ENCODE data around the gene BHMT2.

BHMT2 gene

DNA sequence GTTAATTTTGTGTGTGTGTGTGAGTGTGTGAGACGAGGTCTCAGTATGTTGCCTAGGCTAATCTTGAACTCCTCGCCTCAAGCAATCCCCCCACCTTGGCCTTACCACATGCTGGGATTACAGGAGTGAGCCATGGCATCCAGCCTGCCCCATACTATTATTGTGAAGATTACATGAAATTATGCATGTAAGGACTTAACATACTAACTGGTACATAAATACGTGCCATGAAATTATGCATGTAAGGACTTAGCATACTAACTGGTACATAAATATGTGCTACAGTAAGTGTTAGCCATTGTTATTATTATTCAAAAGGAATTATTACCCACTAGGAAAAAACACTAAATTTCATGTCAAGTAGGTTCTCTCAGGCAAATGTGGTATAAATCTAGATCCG lies 16.2 kb upstream of the BHMT2 start:
- TF ChIP-seq, protein P1, sequence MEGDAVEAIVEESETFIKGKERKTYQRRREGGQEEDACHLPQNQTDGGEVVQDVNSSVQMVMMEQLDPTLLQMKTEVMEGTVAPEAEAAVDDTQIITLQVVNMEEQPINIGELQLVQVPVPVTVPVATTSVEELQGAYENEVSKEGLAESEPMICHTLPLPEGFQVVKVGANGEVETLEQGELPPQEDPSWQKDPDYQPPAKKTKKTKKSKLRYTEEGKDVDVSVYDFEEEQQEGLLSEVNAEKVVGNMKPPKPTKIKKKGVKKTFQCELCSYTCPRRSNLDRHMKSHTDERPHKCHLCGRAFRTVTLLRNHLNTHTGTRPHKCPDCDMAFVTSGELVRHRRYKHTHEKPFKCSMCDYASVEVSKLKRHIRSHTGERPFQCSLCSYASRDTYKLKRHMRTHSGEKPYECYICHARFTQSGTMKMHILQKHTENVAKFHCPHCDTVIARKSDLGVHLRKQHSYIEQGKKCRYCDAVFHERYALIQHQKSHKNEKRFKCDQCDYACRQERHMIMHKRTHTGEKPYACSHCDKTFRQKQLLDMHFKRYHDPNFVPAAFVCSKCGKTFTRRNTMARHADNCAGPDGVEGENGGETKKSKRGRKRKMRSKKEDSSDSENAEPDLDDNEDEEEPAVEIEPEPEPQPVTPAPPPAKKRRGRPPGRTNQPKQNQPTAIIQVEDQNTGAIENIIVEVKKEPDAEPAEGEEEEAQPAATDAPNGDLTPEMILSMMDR (IDR thresholded peaks at IDR 0.05; ENCODE audit: control extremely low read depth, extremely low read depth, low read depth, missing control alignments) = no peak
- ChIA-PET CTCF (interaction anchor here (0.8 to 1.3 kb wide), 2 partner anchors 19 to 28 kb away, joined by 3 read pairs; no protein-coding TSS in a partner anchor), POLR2A (no interaction called here)
- no peak for DNase-seq (ENCODE audit: extremely low spot score)

DNA sequence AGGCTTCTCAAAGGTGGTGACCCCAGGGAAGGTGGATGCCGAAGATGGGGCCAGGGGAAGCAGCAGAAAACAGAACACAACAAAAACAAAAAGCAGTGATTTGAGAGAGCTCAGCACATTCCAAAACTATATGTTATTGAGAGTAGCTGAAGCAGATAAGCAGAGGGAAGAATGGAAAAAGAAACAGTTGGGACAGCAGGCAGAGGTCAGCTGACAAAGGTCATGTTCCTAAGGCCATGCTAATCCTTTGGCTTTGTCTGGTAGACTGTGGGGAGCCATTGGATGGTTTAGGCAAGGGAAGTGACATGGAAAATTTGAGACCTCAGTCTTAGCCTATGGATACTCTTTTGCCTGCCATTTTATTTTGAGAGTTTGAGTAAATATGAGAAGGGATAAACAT lies 14.6 kb upstream of the BHMT2 start:
- CTCF ChIA-PET = interaction anchor here (0.8 to 1.7 kb wide), 2 partner anchors 28 to 34 kb away, joined by 3 to 4 read pairs; no protein-coding TSS in a partner anchor
- no peak for DNase-seq (ENCODE audit: extremely low spot score)
- TF ChIP-seq, protein P1 (IDR thresholded peaks at IDR 0.05; ENCODE audit: control extremely low read depth, extremely low read depth, low read depth, missing control alignments) = no peak
- POLR2A ChIA-PET = no interaction called here

DNA sequence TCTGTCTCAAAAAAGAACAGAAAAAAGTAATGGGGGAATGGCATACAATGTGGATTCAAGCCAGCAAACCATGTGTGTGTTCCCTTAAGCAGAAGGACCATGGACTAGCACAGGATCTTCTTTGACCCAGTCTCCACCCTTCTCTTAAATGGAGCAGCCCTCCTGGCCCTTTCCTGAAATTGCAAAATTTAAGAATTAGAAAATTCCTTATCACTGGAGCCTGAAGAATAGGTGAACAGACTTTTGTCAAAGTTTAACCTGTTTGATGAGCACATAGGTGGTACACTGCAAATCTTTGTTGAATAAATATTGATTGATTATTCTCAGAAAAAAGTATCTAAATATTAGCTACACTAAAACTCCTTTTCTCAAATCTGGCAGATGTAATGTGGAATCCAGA lies 12.7 kb upstream of the BHMT2 start:
- CTCF ChIA-PET = interaction anchor here (1.4 kb wide), 1 partner anchor 32 kb away, joined by 4 read pairs; no protein-coding TSS in a partner anchor
- POLR2A ChIA-PET = no interaction called here
- no peak for DNase-seq (ENCODE audit: extremely low spot score)
- TF ChIP-seq, protein P1 (IDR thresholded peaks at IDR 0.05; ENCODE audit: control extremely low read depth, extremely low read depth, low read depth, missing control alignments) = no peak

DNA sequence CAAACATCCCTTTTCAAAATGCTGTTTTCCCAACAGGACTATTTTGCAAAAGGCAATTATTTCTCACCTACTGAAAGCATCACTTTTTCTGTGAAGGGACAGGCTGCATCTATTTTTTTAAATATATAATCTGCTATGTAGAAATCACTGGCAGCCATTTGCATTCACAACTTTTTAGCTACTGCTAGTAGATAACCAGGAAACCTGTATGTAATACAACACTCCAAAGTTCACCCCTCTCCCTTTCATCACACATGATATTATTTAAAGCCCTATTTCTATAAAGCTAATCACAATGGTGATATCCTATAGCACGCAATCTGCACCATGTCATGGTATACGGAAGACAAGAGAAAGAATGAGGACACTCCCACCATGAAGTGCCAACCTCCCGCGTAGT lies 9.9 kb upstream of the BHMT2 start:
- ChIA-PET CTCF (interaction anchor here (0.8 to 1.4 kb wide), 6 partner anchors 12 to 83 kb away, joined by 3 to 4 read pairs (median 4); no protein-coding TSS in a partner anchor), POLR2A (no interaction called here)
- DNase-seq (ENCODE audit: extremely low spot score) = no peak
- TF ChIP-seq, protein P1 (IDR thresholded peaks at IDR 0.05; ENCODE audit: control extremely low read depth, extremely low read depth, low read depth, missing control alignments) = no peak

DNA sequence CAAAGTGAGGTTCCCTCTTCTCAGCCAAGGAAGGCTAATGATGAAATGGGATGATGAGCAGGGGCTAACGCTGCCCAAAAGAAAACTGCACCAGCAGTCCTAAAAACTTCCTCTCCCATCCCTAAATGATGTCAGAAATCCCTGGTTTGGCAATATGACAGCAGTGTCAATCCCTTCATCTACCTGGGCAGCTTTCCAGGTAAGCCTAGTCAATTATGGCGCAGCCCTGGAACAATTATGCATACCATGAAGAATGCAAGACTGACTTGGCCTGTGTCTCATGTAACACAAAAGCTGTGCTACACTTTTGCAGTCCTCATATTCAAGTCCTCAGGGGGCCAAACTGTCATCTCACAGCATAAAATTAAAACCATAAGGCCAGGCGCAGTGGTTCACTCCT lies 7.1 kb upstream of the BHMT2 start:
- CTCF ChIA-PET = interaction anchor here (2.4 kb wide), 1 partner anchor 16 kb away, joined by 11 read pairs; no protein-coding TSS in a partner anchor
- TF ChIP-seq, protein P1 (IDR thresholded peaks at IDR 0.05; ENCODE audit: control extremely low read depth, extremely low read depth, low read depth, missing control alignments) = no peak
- no peak for DNase-seq (ENCODE audit: extremely low spot score)
- POLR2A ChIA-PET = no interaction called here

DNA sequence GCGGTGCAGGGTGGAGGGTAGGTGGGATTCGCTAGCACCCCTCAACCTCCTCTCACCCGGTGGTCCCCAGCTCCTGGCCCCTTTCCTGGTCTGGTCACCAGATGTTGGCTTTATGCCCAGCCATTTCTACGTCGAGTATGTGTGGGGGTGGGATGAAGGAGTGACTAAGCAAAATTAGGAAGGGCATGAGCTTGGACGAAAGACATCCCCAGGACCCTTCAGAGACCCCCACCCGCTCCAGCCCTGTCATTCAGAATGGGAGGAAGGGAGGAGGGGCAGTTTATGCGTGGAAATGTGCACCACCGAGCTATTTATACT lies 742 bp downstream of the BHMT2 start:
- TF ChIP-seq, protein P1 (IDR thresholded peaks at IDR 0.05; ENCODE audit: control extremely low read depth, extremely low read depth, low read depth, missing control alignments) = no peak
- no peak for DNase-seq (ENCODE audit: extremely low spot score)
- ChIA-PET CTCF (interaction anchor here (1.1 to 1.4 kb wide), 3 partner anchors 12 to 45 kb away, joined by 3 to 4 read pairs (median 3); no protein-coding TSS in a partner anchor), POLR2A (no interaction called here)

Data from GM10248 (cell line).